Measurements from ENCODE around the gene RBKS.
"Not testable (repeated sequence)": the region's sequence is repeated elsewhere in the genome, so short reads cannot be mapped to it uniquely, and the experiment has no call there.

Gene RBKS

DNA sequence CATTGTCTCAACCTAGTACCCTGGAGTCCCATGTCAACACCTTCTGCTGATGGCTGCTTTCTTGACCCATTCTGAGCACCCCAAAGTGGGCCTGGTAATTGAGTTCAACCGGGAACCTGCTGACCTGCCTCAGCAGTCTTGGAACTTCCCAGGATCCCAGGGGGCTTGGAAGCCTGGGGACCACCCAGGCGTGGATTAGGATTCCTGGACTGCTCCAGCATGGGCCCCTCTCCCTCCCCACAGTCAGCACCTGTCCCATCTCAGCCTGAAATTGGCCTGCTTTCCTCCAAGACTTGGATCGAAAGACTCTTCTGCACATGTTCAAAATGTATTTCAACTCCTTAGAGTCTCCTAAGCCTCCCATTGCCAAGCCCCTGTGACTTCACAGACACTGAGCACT lies 134.1 kb downstream of the RBKS start:
- no peak for DNase-seq

DNA sequence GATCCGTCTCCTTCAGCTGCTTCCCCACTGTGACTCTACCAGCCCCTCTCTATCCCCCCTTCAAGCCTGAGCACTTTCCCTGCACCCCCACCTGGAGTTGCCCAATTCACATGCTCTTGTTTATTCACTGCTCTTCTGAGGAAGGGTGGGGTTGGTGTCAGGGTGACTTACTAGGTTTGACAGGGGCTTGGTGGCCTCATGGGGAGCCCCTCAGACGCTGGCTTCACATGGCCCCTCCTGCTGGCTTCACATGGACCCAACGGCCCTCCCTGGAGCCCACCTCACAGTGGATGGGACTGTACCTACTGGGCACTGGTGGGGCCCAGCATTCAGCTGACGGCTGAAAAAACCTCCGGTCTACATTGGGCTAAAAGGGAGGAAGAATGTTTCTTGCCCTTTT lies 135.4 kb downstream of the RBKS start:
- no peak for DNase-seq

DNA sequence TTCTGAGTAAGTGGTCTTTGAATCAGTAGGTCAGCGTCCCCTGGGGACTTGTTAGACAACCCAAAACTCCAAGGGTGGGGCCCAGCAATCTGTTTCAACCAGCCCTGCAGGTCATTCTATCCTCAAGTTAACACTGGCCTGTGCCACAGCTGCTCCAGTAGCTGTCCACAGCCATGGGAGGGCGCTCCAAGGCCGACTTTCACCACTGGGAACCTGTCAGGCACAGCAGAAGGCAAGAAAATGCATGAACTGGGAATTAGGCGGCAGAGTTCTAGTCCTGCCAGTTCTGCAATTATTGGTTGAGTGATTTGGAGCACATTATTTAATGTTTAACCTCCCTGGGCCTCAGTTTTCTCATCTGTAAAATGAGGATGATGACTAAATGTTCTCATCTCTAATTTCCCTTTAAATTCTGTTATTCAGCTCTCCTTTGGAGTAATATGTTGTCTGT lies 136.0 kb downstream of the RBKS start:
- peak; percentile 31 to 85 for DNase-seq

DNA sequence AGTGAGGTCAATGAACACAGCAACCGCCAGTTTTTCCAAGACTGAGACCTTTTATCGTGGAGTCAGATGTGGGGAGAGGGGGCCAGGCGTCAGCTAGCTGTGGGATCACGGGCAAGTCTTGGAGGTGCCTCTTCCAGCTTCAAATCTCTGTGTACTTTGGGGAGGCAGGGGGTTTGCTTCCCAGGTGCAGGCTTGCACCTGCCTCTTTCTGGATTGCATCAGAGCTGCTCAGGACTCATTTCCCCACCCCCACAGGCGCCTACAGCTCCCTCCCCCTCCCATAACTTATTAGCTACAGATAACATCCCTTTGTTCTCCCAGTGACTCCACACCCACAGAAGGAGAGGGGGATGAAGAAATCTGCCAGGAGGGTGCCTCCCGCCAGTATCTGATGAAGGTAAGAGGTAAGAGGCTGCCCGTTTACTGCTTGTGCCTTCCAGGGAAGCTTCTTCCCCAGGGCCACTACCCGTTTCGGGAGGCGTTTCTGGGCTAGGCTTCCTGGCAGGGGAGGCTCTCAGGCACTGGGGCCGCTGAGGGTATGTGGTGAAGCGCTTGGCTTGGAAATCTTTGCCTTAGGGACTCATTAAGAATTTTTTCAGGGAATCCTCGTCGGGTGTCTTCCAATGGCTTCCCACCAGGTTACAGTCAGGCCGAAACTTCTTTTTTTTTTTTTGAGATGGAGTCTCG lies 137.5 kb downstream of the RBKS start:
- DNase-seq: no peak

DNA sequence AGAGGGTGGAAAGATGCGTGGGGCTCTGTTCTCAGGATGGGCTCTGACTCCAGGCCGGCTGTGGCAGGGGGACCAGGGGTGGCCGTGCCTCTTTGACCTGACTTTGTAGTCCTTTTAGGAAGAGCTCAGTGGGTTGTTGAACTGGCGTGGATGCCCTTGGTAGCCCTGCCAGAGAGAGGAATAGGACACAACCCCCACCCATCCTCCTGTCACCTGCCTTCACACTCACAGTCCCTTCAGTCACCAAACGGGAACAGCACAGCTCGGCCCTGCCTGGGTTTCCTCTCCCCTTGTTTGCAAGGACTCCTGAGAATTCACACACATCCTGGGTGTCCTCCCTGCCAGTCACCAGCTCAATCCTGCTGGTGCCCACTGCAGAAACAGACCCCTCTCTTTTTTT lies 138.8 kb downstream of the RBKS start:
- DNase-seq: no peak

DNA sequence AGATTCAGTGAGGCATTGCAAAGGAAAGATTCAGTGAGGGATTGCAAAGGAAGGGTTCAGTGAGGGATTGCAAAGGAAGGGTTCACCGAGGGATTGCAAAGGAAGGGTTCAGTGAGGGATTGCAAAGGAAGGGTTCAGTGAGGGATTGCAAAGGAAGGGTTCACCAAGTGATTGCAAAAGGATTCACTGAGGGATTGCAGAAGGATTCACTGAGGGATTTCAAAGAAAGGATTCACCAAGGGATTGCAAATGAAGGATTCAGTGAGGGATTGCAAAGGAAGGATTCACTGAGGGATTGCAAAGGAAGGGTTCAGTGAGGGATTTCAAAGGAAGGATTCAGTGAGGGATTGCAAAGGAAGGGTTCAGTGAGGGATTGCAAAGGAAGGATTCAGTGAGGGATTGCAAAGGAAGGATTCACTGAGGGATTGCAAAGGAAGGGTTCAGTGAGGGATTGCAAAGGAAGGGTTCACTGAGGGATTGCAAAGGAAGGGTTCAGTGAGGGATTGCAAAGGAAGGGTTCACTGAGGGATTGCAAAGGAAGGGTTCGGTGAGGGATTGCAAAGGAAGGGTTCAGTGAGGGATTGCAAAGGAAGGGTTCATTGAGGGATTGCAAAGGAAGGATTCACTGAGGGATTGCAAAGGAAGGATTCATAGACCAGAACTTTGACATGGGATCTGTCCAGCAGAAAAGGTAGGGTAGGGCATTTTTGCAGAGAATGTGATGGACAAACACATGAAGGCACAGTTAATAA lies 141.2 kb downstream of the RBKS start:
- DNase-seq: not testable (repeated sequence)

DNA sequence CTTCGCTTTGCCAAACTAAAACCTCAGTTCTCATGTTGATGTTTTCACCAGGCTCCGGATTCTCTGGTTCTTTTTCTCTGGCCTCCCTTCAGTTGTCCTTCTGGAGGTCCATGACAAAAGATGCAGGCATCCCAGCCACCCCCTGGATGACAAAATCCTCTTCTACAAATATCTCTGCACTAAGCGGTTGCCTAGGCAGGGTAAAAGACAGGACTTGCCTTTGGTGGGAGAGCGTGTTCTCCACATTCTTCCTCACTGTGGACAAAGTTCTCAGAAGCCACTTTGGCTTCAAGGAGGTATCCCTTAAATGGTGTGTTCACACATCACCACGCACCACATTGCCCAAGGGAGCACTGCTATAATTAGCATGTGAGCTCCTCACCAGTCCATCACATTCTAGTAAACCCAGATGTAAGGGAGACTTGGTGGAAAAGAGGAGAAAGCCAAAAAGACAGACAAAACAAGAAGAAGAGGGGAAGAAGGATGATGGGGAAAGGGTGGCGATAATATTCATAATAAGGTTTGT lies 142.3 kb downstream of the RBKS start:
- DNase-seq: no peak

DNA sequence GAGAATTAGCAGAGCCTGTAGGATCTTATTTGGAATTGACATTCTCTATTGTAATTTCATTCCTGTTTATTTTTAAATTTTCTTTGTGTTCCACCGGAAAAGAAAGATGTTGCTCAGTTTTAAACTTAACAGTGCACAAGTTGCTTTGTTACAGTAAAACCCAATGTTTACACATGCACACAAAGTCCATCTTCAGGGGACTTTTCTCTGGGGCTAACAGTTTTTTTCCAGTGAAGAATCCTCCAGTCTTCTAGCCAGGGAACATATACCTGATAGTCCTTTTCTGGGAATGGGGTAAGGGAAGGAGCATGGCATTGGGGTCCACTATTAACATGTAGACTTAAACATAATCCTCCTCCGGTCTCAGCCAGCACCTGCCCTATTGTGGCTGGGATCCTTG lies 143.9 kb downstream of the RBKS start:
- no peak for DNase-seq

DNA sequence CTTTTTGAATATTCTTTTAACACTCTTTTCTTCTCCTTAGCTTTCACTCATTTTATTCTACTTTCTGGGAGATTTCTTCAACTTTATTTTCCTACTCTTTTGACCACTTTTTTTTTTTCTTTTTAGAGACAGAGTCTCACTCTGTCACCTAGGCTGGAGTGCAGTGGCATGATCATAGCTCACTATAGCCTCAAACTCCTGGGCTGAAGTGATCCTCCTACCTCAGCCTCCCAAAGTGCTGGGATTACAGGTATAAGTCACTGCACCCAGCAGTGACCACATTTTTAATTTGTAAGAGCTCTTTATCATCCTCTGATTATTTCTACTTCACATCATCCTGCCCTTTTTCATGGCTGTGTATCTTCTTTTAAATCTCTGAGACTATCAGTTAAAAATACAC lies 144.7 kb downstream of the RBKS start:
- DNase-seq: not testable (repeated sequence)

DNA sequence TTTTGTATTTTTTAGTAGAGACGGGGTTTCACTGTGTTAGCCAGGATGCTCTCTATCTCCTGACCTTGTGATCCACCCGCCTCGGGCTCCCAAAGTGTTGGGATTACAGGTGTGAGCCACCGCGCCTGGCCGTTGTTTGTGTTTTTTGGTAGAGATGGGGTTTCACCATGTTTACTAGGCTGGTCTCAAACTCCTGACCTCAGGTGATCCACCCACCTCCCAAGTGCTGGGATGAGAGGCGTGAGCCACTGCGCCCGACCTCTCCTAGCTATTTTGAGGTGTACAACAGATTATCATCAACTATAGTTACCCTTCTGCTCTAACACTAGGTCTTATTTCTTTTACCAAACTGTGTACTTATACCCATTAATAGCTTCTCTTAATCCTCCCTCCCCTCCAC lies 147.6 kb downstream of the RBKS start:
- DNase-seq: no peak

DNA sequence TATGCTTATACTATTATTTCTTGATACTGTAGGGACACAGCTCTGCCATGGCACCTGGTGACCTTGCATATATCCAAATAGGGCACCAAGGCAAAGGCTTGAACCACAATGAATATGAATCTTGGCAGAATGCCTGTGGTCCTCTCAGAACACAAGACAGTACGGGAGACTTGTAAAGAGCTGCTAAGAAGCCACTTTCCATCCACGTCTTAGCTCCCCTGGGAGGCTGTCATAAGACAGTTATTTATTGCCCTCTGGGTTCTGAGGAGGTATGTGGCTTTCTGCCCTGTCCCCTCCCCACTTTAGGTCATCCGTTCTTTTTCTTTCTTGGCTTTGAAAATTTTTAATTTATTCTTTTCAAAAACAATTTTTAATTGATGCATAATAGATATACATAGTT lies 148.5 kb downstream of the RBKS start:
- no peak for DNase-seq

DNA sequence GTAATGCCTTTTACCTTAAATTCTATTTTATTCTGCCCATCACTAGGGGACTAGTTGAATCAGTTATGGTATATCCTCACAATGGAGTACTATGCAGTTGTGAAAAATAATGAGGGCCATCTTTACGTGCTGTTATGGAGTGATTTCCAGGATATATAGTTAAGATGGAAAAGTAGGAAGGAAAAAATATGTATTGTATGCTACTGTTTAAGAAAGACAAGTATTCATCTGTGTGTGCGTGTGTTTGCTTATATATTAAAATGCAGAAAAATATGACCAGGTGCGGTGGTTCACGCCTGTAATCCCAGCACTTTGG lies 151.2 kb downstream of the RBKS start:
- no peak for DNase-seq

DNA sequence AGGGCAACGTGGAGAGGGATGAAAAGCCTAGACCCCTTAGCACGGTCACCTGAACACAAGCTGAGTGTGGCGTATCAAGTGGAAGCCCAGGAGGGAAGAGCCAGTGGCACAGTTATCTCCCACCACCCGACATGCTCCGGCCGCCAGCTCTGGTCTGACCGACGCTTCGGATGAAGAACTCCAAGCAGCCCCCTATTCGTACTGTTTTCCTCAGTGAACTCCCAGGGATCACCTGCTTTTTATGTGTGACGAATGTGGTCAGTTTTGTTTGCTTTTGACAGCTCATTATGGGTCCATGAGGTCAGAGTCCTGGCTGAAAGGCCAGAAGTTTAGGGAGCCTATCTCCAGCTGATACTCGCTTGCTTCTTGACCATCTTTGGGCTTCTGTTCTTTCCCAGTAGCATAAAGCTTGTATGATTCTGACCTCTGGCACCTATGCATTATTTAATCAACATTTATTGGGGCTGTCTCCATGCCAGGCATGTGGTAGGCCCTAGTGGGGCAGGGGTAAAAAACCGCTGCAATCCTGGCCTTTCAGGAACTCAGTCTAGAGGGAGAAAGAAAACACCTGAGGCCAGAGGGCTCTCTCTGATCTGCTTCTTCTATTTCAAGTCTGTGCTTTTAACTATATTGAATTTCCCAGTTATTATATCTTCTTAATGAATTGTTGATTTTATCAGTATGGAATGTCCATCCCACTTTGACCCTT lies 151.7 kb downstream of the RBKS start:
- DNase-seq: no peak

DNA sequence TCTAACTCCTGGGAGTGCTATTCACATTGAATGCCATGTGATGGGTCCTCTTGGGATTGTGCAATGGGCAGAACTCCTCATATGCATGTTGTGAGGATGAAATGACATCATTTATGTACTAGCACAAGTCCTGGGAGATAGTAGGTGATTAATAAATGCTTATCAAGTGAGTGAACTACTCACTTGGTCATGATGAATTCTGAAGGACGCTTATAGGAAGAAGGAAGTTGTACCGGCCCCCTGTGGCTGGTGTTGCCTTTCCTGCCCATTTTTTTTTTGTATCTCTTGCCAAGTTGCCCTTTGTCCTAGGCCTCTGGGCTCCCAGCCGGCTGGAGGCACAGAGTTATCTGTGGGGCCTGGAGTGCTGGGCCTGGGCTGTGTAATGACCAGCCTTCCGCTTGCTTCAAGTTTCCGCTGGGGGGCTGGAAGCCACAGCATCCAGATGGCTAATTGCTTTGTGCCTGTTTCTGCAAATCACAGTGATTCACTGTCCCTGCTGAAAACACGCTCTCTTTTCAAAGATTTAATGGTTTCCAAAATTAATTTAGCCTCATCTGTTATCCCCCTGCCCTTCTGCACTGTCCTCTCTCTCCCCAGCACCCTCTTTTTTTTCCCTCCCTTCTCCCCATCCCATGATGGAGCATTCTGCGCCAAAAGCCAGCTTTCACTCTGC lies 152.4 kb downstream of the RBKS start:
- DNase-seq: no peak

DNA sequence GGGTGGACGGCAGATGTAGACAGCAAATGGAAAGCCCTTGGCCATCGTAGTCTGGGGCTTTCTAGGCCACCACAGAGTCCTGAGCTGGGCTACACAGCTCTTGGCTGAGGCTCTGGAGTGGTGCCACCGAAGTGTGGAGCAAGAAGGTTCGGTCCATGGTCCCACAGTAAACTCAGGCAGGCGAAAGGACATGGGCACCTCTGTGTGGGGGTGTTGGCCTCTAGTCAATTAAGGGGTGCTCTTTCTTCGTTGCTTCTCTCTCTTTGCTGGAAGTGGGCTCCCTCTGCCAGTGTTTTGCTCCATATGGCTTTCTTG lies 153.3 kb downstream of the RBKS start:
- no peak for DNase-seq

DNA sequence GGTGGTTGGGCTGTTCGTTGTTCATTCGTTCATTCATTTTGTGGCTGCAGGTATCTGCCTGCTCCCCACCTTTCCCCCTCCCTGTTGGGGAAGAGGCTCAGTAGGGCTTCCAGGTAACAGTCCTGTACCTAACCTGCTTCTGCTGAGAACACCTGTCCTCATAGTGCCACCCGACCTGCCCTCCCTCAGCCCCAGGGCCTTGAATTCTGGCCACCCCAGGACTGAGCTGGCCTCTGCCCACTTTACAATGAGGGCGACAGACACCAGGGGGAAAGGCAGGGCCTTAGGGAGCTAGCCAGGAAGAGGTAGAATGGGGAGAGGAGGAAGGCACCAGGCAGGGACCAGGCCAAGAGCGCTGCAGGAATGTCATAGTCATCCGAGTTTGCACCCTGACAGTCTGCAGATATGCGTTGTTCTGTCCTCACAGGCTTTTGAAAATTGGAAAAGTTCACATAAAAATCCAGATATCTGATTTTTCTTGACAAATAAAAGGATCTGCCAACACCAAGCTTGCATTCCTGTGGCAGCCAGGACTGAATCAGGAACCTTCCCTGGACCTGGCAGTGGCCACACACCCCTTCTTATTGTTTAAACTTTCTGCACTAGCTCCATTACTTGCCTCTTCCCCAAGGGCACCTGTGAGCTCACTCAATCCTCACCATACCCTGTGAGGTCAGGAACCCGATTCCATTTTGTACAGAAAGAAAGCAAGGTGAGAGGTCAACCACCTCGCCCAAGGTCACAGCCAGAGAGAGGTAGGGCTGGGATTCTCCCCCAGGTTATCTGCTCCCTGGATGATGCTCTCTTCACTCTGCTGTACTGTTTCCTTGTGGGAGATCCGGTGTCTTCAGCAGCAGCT lies 153.9 kb downstream of the RBKS start:
- DNase-seq: no peak

DNA sequence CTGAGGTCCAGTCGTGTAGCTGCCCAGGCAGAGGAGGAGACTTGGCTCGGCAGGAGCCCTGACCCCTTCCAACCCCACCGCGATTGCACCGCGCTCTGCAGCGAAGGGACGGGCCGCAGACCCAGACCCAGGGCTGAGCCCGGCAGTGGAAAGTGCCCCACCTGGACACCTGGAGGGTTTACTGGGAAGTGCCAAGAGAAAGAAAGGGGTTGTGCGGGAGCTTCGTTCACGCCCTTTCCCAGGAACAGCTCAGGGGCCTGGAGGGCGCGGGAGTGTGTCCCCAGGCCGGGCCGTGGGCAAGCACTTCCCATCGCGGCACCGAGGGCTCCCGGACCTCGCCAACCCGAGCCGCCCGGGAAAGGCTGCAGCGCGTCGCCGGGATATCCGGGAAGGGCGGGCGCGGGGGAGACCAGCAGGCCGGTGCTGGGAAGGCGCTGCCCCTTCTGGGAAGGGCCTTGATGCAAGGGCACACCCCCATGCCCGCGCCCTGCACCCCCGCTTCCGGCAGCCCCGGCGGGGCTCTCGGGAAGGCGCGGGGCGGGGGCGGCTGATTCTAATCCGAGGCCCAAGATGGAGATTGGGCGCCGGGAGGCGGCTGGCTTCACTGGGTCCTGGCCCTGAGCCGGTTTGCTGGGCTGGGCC lies 154.8 kb downstream of the RBKS start:
- DNase-seq: no peak

DNA sequence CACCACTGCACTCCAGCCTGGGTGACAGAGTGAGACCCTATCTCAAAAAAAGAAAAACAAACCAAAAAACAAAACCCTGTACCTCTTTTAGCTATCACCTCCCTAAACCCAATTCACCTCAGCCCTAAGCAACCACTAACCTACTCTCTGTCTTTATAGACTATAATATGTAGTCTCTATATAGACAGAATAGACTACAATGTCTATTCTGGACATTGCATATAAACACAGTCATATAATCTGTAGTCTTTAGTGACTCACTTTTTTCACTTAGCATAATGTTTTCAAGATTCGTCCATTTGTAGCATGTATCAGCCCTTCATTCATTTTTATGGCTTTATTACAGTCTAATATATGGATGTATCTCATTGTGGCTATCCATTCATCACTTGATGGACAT lies 155.9 kb downstream of the RBKS start:
- no peak for DNase-seq
